Measurements from ENCODE around the gene MAGIX.
A peak's percentile ranks its signal among the peaks of the same experiment; 100 is the strongest.

DNA sequence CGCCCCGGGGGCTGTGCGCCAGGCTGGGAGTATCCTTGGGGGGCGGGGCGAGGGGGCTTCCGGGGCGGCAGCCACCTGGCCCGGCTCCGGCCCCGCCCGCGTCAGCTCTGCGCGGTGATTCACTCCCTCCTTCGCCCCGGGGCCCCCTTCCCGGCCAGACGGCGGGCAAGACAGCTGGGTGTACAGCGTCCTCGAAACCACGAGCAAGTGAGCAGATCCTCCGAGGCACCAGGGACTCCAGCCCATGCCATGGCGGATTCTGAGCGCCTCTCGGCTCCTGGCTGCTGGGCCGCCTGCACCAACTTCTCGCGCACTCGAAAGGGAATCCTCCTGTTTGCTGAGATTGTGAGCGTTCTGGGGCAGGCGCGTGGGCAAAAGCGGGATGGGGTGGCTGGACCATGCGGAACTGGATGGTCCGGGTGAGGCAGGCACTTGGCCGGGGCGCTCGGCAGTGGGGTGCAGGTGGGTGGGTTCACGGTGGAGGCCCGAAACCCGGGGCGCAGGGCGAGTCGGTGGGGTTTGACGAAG, 9.3 kb downstream of the MAGIX start, which contains the start of gene PLP2:
- TF ChIP-seq POLR2A (IDR thresholded peaks at IDR 0.05; ENCODE audit: low read length) (peak; percentile 49), GATA1 (IDR thresholded peaks at IDR 0.05; ENCODE audit: low read depth, low read length) (no peak)

Measured in erythroblast (primary cell).